SU-DHL-6 (cell line): ENCODE data around the gene RLN3.

Experiments
- EZH2phosphoT487 ChIP-seq: fragments of 200-600 bp; sonication (generic), shearing (Covaris generic); conservative IDR thresholded peaks from 2 replicates; pipeline ENCODE4 v1.6.1; 2018; ENCODE audit warnings: mild to moderate bottlenecking, antibody characterized with exemption, low read length, moderate library complexity, mixed read lengths
- TF ChIP-seq, protein P1 (sequence below): fragments of 200-600 bp; sonication (generic); IDR thresholded peaks from one replicate; pipeline ENCODE4 v1.5.1; 2017; ENCODE audit warnings: antibody characterized with exemption, mild to moderate bottlenecking, low read length, moderate library complexity; ENCODE audit not compliant: insufficient read depth, poor library complexity, severe bottlenecking

DNA sequence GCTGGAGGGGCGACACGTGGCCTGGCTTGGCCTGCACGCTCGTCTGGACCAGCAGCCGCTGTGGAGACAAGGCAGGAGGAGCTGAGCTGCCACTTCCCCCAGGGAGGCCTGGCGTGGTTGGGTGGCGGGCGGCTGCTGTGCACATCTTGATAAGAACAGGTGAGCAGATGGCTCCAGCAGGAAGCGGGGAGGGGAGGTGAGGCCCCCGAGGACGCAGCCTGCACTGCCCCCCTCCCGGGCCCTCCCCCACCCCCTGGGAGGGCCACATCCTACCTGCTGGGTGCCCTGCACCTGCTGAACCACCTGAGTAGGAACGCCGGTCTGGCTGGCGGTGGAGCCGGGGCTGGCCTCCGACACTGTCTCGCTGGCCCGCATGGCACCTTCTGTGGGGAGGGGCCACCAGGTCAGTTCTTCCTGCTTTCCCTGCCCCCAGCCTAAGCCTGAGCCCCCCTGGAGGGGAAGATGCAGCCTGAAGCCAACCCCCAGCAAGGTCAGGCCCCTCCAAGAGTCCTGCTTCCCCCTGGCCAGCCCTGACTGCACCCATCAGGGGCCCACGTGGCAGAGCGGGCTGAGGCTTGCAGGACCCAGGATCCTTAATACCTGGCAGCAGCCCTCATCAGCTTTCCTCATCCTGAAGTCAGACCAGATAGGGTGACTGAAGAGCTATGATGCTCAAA is 44.6 kb upstream of the RLN3 start:
- TF ChIP-seq, protein P1, sequence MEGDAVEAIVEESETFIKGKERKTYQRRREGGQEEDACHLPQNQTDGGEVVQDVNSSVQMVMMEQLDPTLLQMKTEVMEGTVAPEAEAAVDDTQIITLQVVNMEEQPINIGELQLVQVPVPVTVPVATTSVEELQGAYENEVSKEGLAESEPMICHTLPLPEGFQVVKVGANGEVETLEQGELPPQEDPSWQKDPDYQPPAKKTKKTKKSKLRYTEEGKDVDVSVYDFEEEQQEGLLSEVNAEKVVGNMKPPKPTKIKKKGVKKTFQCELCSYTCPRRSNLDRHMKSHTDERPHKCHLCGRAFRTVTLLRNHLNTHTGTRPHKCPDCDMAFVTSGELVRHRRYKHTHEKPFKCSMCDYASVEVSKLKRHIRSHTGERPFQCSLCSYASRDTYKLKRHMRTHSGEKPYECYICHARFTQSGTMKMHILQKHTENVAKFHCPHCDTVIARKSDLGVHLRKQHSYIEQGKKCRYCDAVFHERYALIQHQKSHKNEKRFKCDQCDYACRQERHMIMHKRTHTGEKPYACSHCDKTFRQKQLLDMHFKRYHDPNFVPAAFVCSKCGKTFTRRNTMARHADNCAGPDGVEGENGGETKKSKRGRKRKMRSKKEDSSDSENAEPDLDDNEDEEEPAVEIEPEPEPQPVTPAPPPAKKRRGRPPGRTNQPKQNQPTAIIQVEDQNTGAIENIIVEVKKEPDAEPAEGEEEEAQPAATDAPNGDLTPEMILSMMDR, result no peak
- TF ChIP-seq EZH2phosphoT487, result no peak
